GM20000 (cell line): ENCODE results near the gene EXOSC1.

Experiments used
- DNase-seq: peaks from one replicate; pipeline ENCODE4 v3.0.0; 2012; ENCODE audit warnings: low spot score
- TF ChIP-seq, protein P1 (sequence below): IDR thresholded peaks from 2 replicates; pipeline ENCODE4 v1.5.1; 2012; ENCODE audit warnings: mild to moderate bottlenecking, control low read depth; ENCODE audit errors: extremely low read depth, missing control alignments

Gene EXOSC1

DNA sequence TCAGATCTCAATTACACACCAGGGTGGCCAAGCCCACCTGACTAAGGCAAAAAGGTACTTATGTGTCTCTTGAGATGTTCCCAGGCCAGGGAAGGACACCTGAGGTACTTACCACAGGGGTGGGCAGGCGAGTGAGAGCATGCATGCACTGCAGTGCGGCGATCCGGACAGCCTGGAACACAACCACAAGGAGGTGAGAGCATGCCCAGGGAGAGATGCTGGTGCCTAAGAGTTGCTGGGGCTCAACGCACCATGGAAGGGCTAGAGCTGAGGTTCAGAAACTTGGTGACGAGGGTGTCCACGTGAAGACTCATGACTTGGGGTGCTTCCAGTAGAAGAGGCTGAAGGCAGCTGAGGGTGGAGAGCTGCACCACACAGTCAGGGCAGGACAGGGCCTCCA lies 13.3 kb upstream of the EXOSC1 start:
- no peak for DNase-seq
- TF ChIP-seq, protein P1, sequence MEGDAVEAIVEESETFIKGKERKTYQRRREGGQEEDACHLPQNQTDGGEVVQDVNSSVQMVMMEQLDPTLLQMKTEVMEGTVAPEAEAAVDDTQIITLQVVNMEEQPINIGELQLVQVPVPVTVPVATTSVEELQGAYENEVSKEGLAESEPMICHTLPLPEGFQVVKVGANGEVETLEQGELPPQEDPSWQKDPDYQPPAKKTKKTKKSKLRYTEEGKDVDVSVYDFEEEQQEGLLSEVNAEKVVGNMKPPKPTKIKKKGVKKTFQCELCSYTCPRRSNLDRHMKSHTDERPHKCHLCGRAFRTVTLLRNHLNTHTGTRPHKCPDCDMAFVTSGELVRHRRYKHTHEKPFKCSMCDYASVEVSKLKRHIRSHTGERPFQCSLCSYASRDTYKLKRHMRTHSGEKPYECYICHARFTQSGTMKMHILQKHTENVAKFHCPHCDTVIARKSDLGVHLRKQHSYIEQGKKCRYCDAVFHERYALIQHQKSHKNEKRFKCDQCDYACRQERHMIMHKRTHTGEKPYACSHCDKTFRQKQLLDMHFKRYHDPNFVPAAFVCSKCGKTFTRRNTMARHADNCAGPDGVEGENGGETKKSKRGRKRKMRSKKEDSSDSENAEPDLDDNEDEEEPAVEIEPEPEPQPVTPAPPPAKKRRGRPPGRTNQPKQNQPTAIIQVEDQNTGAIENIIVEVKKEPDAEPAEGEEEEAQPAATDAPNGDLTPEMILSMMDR, result no peak

DNA sequence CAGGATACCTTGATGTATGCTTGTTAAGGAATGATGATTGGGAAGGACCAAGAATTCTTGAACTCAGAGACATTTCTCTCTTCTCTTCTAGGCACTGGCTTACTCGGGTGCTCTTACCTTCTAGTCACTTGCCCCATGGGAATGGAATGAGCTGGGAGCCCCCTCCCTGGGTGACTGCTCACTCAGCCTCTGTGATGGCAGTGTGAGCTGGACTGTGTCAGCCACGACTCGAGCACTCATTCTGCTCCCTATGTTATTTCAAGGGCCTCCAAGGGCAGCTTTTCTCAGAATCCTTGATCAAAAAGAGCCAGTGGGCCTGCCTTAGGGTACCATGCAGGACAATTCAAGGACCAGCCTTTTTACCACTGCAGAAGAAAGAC lies 10.9 kb upstream of the EXOSC1 start:
- no peak for DNase-seq
- TF ChIP-seq, protein P1, result no peak

DNA sequence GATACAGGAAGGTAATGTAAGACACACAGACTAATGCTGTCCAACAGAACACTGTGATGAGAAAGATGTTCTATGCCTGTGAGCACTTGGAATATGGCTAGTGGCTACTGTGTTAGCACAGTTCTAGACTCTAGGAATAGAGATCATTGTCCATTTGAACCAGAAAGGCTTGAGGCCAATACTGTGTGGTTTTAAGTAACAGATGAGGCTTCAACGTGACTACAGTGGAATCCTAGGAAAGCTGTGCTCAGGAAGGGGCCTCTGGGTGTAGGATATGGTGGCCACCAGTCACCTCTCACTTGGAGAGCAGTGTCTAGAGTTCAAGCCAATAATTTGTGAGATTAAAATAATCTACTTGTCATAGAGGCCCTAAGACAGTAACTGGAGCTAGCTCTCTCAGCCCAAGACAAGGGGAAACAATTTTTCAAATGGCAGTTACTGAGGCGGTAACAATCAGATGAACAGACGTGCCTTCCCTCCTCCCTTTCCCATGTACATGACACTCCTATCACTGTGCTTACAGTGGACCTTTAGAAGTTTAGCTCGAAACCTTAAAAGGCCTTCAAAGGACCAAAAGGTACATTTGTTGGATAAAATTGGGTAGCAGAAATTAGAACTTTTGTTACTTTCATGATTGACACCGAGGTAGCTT lies 10.4 kb upstream of the EXOSC1 start:
- TF ChIP-seq, protein P1, result no peak
- DNase-seq, result no peak

DNA sequence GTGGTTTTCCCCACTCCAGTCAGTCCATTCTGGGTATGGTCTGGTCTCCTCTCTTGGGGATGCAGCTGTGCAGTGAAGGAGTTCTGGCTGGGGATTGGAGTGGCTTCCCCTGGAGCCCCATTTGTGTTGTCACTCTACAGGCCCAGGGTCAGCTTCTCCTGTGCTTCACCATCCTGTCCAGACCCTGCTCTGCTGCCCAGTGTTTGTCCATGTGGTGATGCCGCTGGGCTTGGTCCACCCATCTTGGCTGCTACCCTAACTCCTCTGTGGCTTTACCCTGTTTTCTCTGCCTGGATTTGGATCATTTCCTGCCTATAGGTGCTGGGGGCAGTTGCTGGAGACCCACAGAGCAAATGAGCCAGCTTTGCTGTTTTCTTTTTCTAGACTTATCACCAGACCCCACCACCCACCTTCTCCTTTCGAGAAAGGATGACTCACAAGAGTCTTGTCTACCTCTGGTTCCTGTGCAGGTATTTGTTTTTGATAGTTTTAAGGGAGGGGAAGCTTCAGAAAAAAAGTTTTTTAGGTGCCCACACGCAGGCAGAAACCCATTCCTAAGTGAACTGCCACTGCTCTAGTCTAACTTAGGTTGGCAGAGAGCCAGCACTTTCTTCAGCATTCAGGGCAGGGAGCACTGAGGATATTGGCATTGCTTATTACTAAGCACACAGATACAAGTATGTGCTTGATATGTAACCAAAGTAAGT lies 8.7 kb upstream of the EXOSC1 start:
- no peak for DNase-seq

DNA sequence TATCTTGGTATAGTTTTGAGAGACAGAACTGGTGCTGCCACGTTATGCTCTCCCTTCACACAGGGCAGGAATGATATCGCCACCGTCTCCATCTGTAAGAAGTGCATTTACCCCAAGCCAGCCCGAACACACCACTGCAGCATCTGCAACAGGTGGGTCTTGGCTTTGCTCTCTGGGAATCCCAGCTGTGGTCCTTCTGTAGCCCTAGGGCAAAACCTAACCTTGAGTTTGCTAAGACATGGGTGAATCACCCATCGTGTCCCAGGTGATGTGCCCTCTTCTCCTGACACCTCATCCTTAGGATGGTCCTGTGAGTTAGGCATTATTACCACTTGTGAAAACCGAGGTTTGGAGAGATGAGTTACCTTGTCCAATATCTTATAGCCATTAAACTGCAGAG lies 6.5 kb upstream of the EXOSC1 start:
- no peak for DNase-seq
- TF ChIP-seq, protein P1, result no peak

More for the DNA sequence above, 8.7 kb upstream of the EXOSC1 start:
- TF ChIP-seq, protein P1, result no peak

DNA sequence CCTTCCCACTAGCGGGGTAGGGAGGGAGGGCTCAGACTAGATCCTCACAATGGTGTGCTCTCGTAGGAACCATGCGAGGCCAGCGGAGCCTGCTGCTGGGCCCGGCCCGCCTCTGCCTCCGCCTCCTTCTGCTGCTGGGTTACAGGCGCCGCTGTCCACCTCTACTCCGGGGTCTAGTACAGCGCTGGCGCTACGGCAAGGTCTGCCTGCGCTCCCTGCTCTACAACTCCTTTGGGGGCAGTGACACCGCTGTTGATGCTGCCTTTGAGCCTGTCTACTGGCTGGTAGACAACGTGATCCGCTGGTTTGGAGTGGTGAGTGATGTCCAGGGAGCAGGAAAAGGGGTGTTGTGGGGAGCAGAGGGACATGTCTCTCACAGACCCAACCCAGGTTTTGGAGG lies 5.8 kb upstream of the EXOSC1 start:
- TF ChIP-seq, protein P1, result no peak

DNA sequence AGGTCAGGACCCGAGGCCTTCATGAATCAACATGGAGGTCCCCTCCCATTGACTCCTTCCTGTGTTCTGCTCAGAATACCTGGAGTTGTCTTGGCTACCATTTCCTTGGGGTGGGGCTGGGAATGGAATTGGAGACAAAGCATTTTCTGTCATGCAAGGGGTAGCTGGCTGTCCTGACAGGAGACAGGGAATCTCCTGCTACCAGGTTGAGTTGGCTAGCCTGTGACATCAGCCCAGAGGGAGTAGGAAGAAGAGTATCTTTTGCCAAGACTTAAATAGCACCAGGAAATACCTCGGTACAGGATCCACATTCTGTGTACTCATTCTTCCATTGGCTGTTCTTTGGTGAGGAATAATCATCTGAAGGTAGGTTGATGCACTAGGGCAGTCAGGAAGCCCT lies 5.0 kb upstream of the EXOSC1 start:
- TF ChIP-seq, protein P1, result no peak
- no peak for DNase-seq

More for the DNA sequence above, 5.8 kb upstream of the EXOSC1 start:
- no peak for DNase-seq
